ENCODE results near the gene SLC6A3. TPM values are rescaled to one million over a fixed set of nuclear protein-coding genes. Genes with fewer than 3 reads are reported as not detected.

The SLC6A3 gene
- total and polyA plus RNA-seq, 2 of the 13 experiments (the other 11 are each of a cell fraction or from before 2014, with no cell fraction given), result 0.01 TPM; not detected in 1

- CTCF ChIA-PET (ENCODE audit: low intra/inter-chr PET ratio, low total read pairs), result no interaction called here
- POLR2A ChIA-PET, result no interaction called here
These were observed 705 bp upstream of the SLC6A3 start for GRCh38 chr5:1445689-1446601.

More at GRCh38 chr5:1445689-1446601, 705 bp upstream of the SLC6A3 start:
- Histone ChIP-seq H3K27ac (ENCODE audit: extremely low read length, insufficient read depth, low read length) (no peak overlapping the region), H3K36me3 (replicated peaks in 1 of 2; ENCODE audit: control insufficient read depth in 1 of 2, insufficient read depth in 2 of 2, low read length in 2 of 2) (no peaks in the 10 kb centered on the region), H3K9me3 (ENCODE audit: low read length) (no peaks in the 10 kb centered on the region), H3K79me2 (ENCODE audit: insufficient read depth, low read length) (no peaks in the 10 kb centered on the region), H4K20me1 (ENCODE audit: insufficient read depth, low read length) (no peaks in the 10 kb centered on the region), H3K4me3 (replicated peaks in 1 of 3; ENCODE audit: insufficient read depth in 1 of 3, low read depth in 2 of 3, low read length in 3 of 3) (no peak overlapping the region), H3K4me1 (ENCODE audit: insufficient read depth, low read length) (no peaks in the 10 kb centered on the region), H2AFZ (ENCODE audit: low read length) (no peak overlapping the region), H3K27me3 (ENCODE audit: control insufficient read depth in 1 of 2, insufficient read depth in 2 of 2, low read length in 2 of 2) (peaks cover 18 to 68% of the 10 kb centered on the region in 2 experiments), H3K4me2 (ENCODE audit: low read depth, low read length) (no peak overlapping the region), H3K9ac (ENCODE audit: insufficient read depth, low read depth, low read length) (no peak overlapping the region)
- in situ Hi-C loops (cut with HindIII; ENCODE audit: extremely low pct_ligation_motif_present, low pct_unique_long_range_greater_than_20kb) (no loop called here), intact Hi-C loops (cut with micrococcal nuclease; ENCODE audit: unreplicated experiment) (no loop called here)
- 39% methylated on average over 33 of the region's 92 CpGs for WGBS (ENCODE audit: low lambda C conversion rate)
- no TSS peak for BruUV-seq (replicated peaks)
- TF ChIP-seq SKI (IDR thresholded peaks at IDR 0.05; ENCODE audit: partially characterized antibody) (no peak), ZNF704 (CRISPR knock-in tag; IDR thresholded peaks at IDR 0.05; ENCODE audit: borderline replicate concordance) (no peak), FOXP1 (IDR thresholded peaks at IDR 0.05) (no peak), FOXP1 (CRISPR knock-in tag; IDR thresholded peaks at IDR 0.05) (no peak), HNRNPL (IDR thresholded peaks at IDR 0.05; ENCODE audit: low read depth, low read length) (no peak), ZNF547 (CRISPR knock-in tag; IDR thresholded peaks at IDR 0.05) (no peak)
- no peak for FAIRE-seq
- ATAC-seq, result no peak
- no peak for DNase-seq (ENCODE audit: low spot score)
